HG03378 (cell line): Measurements from ENCODE around the gene ING5.
"Not testable (repeated sequence)": the region's sequence is repeated elsewhere in the genome, so short reads cannot be mapped to it uniquely, and the experiment has no call there.

ENCODE experiments used
- ATAC-seq: cut with Tn5 transposase; IDR thresholded peaks from one replicate; pipeline ENCODE4 v1.9.1; 2021; ENCODE audit warnings: mild to moderate bottlenecking, moderate library complexity; ENCODE audit not compliant: unreplicated experiment

The ING5 gene

GRCh38 chr2:241736111-241736510 lies 34.3 kb downstream of the ING5 start:
- no peak for ATAC-seq

- no peak for ATAC-seq
Observed at GRCh38 chr2:241738040-241738686, 36.3 kb downstream of the ING5 start.

- ATAC-seq, result no peak
Observed at GRCh38 chr2:241739177-241739576, 37.3 kb downstream of the ING5 start.

- ATAC-seq, result no peak
Observed at GRCh38 chr2:241739651-241740050, 37.8 kb downstream of the ING5 start.

GRCh38 chr2:241741016-241741415 lies 39.2 kb downstream of the ING5 start:
- ATAC-seq, result no peak

GRCh38 chr2:241742320-241742939 lies 40.6 kb downstream of the ING5 start:
- no peak for ATAC-seq

- ATAC-seq, result not testable (repeated sequence)
Observed at GRCh38 chr2:241743008-241743407, 41.2 kb downstream of the ING5 start.

- ATAC-seq, result no peak
Observed at GRCh38 chr2:241743620-241744019, 41.8 kb downstream of the ING5 start.

GRCh38 chr2:241744028-241744754 lies 42.4 kb downstream of the ING5 start:
- no peak for ATAC-seq

GRCh38 chr2:241745276-241745675 lies 43.4 kb downstream of the ING5 start:
- no peak for ATAC-seq

GRCh38 chr2:241746084-241746483 lies 44.2 kb downstream of the ING5 start:
- ATAC-seq, result no peak

- ATAC-seq, result no peak
Observed at GRCh38 chr2:241748468-241749256, 46.8 kb downstream of the ING5 start.

GRCh38 chr2:241750076-241750840 lies 48.4 kb downstream of the ING5 start:
- no peak for ATAC-seq

- ATAC-seq, result no peak
Observed at GRCh38 chr2:241751152-241751551, 49.3 kb downstream of the ING5 start.

GRCh38 chr2:241751776-241752175 lies 49.9 kb downstream of the ING5 start:
- no peak for ATAC-seq

GRCh38 chr2:241752253-241752652 lies 50.4 kb downstream of the ING5 start:
- ATAC-seq, result no peak

- no peak for ATAC-seq
Observed at GRCh38 chr2:241752689-241753276, 50.9 kb downstream of the ING5 start.

- no peak for ATAC-seq
Observed at GRCh38 chr2:241753493-241753892, 51.7 kb downstream of the ING5 start.

- ATAC-seq, result no peak
Observed at GRCh38 chr2:241754042-241754441, 52.2 kb downstream of the ING5 start.

- no peak for ATAC-seq
Observed at GRCh38 chr2:241755166-241755565, 53.3 kb downstream of the ING5 start.
